Activated CD8-positive, alpha-beta memory T cell treated with anti-CD3 and anti-CD28 coated beads, Interleukin-2, amount 50 U/mL, for 24 hours (primary cell): ENCODE data around the gene COX6B1.
"Not testable (repeated sequence)": the region's sequence is repeated elsewhere in the genome, so short reads cannot be mapped to it uniquely, and the experiment has no call there.

Experiments used
- DNase-seq: peaks from one replicate; pipeline ENCODE4 v3.0.0-alpha.2; 2020; ENCODE audit errors: extremely low read depth

COX6B1 gene

GRCh38 chr19:35633727-35634440 is 14.2 kb upstream of the COX6B1 start:
- DNase-seq, result no peak

DNA sequence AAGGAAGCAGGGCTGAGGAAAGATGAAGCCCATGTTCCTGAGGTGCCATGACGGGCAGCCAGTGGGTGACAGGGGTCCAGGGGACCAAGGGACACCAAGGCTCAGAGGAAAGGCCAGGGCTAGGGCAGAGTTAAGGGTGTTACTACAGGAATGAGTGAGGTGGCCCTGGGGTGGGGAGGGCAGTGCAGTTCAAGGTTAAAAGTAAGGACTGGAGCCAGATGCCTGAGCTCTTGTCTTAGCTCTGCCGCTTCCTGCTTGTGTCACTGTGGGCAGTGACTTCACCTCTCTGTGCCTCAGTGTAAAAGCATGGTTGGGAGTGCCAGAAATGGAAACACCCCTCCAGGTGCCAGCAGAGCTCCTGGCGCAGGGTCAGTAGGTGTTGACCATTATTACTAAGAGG is 11.5 kb upstream of the COX6B1 start:
- no peak for DNase-seq

DNA sequence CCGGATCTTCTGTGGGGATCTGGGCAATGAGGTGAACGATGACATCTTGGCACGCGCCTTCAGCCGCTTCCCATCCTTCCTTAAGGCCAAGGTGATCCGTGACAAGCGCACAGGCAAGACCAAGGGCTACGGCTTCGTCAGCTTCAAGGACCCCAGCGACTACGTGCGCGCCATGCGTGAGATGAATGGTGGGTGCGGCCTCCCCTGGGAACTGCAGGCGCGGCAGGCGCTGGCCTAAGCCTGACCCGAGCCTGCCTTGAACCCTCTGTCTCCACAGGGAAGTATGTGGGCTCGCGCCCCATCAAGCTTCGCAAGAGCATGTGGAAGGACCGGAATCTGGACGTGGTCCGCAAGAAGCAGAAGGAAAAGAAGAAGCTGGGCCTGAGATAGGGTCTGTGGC is 11.0 kb upstream of the COX6B1 start:
- DNase-seq, result no peak

DNA sequence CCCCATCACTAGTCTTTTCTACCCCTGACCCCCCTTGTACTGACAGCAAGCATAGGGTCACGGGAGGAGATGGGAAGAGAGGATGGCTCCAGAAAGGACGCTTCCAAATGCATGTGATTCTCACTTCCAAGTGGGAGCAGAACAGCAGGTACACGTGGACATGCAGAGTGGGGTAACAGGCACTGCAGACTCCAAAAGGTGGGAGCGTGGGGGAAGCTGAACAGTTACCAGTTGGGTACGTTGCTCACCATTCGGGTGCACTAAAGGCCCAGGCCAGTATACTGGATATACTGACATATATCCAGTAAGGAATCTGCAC is 8.8 kb upstream of the COX6B1 start:
- DNase-seq, result no peak

DNA sequence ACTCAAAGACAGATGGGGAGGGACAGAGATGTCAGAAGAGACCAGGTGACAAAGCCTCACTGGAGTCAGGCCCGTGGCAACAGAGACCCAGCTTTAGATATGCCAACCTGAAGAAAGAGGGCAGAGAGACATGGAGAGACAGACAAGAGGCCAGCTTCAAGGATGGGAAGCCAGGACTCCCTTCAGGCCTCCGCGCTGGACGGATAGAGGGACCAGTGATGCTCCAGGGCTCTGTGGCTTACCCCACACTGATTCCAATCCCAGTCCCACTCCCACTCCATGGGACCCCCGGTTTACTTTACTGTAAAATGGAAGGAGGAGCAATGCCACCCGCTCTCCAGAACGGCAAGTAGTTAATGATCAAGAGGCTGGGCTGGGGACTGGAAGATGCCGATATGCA is 8.3 kb upstream of the COX6B1 start:
- DNase-seq, result no peak

DNA sequence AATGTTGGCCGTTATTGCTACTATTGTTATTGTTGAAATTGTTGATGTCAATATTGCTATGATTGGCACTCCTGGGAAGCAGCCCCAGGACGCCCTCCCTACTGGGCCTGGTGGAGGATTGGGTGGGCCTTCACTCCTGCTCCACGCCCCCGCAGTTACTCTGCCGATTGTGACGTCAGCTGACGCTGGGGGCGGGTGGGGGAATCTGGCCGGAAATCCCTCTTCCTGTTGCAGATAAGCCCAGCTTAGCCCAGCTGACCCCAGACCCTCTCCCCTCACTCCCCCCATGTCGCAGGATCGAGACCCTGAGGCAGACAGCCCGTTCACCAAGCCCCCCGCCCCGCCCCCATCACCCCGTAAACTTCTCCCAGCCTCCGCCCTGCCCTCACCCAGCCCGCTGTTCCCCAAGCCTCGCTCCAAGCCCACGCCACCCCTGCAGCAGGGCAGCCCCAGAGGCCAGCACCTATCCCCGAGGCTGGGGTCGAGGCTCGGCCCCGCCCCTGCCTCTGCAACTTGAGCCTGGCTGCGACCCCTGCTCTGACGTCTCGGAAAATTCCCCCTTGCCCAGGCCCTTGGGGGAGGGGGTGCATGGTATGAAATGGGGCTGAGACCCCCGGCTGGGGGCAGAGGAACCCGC is 6.5 kb upstream of the COX6B1 start, which contains the start of gene ETV2:
TSS of gene ETV2 (plus strand) at position 231 of the 637 bp plus-strand sequence. CDS start 716 bp downstream, outside the sequence.
- DNase-seq, result no peak

DNA sequence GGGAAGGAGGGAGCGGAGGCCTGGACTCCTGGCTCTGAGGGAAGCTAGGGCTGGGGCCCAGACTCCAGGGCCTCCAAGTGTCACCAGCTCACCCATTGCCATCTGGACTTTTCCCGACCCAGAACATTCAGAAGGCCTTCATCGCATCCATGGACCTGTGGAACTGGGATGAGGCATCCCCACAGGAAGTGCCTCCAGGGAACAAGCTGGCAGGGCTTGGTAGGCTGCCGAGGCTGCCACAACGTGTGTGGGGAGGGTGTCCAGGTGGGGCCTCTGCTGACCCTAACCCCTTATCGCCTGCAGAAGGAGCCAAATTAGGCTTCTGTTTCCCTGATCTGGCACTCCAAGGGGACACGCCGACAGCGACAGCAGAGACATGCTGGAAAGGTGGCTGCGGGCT is 5.8 kb upstream of the COX6B1 start:
- DNase-seq, result no peak

DNA sequence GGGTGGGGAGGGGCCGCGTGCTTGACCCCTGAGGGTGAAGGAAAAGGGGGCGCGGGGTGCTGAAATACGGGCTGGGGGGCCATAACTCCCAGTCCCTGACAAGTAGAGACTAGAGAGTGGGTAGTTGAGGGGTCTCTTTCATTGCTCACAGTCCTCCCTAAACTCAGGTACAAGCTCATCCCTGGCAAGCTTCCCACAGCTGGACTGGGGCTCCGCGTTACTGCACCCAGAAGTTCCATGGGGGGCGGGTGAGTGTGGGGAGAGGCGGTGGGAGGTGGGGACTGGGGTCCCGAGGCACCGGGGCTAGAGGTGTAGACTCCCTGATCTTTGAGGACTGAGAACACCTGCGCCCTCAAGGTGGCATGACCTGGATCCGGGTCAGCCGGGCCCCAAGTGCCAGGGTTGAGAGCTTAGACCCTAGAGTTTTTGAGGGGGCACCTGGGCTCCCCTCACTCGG is 5.3 kb upstream of the COX6B1 start:
- DNase-seq, result no peak

GRCh38 chr19:35643255-35644205 is 4.6 kb upstream of the COX6B1 start:
- peak; percentile 42 for DNase-seq

DNA sequence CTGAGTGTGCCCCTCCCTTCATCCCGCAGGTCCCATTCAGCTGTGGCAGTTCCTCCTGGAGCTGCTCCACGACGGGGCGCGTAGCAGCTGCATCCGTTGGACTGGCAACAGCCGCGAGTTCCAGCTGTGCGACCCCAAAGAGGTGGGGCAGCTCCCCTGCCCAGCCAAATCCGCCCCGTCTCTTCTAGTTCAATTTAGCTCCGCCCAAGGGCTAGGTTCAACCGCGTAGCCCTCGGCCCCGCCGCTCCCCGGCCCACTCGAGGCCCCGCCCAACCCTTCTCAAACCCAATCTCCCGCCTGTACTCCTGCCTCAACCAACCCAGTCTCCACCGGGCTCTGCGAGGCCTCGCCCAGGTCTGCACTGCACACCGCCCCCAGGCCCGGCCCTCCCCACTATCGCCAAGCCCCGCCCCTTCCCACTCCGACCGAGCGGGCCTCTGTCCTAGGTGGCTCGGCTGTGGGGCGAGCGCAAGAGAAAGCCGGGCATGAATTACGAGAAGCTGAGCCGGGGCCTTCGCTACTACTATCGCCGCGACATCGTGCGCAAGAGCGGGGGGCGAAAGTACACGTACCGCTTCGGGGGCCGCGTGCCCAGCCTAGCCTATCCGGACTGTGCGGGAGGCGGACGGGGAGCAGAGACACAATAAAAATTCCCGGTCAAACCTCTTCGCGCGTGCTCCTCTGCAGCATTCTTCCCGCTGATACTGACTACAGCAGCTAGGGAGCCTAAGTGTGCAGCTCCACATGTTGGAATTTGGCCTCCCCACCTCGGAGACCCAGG is 3.7 kb upstream of the COX6B1 start:
- DNase-seq, result peak; percentile 89

DNA sequence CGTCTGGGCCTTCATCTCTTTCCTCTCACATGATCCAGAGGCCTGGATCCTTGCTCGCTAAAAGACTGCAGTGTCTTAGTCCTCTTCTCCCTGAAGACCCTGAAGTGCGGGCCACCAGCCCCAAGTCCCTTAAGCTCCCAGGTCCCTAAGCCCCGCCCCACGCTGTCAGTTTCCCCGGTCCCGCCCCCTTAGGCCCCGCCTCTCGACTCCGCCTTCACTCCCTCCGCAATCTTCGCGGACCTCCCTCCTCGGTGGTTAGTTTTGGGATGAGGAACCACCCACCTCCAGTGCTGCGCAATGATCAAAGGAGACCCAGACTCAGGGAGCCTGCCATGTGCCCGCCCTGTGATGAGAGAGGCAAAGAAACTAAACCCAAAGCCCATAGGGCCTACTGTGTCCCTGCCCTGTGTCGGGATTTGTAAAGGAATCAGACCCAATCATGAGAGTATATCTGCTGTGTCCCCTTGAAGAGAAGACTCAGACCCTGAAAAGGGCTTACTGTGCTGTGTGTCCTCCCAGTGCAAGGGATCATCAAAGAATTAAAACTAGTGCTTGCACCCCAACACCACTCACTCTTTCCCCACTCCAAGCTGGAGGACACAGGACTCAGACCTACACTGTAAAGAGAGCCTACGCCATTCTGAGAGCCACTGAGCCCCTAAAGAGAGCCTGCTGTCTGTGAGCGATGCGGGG is 3.0 kb upstream of the COX6B1 start:
- DNase-seq, result peak; percentile 72

DNA sequence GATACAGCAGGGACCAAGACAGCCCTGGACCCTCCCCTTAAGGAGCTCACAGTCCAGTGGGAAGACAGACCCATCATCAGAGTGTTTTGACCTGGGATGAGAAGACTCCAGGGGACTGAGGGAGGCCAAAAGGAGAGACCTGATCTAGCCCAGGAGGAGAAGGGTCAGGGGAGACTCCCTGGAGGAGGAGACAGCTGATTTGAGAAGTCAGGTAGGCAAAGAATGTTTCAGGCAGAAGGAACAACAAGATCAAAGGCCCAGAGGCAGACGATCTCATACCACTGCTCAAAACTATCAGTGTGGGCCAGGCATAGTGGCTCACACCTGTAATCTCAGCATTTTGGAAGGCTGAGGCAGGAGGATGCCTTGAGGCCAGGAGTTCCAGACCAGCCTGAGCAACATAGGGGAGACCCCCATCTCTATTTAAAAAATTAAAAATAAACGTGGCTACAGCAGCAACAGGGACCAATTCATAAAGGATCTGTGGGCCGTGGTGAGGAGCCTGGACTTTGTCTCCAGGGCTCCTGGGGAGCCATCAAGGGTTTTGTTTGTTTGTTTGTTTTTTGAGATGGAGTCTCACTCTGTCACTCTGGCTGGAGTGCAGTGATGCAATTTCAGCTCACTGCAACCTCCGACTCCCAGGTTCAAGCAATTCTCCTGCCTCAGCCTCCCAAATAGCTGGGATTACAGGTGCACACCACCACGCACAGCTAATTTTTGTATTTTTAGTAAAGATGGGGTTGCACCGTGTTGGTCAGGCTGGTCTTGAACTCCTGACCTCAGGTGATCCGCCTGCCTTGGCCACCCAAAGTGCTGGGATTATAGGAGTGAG is 2.2 kb upstream of the COX6B1 start:
- no peak for DNase-seq

DNA sequence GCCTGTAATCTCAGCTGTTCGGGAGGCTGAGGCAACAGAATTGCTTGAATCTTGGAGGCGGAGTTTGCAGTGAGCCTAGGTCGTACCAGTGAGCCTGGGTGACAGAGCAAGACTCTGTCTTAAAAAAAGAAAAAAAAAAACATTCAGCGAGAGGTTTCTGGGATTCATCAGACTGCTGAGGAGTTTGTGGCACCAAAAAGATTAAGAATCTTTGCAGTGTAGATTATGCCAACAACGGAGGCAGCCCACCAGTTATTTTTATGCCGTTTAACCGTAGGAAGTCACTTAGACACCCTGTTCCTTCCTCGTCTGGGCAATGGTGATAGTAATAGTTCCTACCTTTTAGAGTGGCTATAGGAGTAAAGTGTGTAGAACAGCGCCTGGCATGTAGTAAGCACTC is 2.5 kb downstream of the COX6B1 start:
- no peak for DNase-seq

- not testable (repeated sequence) for DNase-seq
Measured at GRCh38 chr19:35654828-35655227, 6.7 kb downstream of the COX6B1 start.

DNA sequence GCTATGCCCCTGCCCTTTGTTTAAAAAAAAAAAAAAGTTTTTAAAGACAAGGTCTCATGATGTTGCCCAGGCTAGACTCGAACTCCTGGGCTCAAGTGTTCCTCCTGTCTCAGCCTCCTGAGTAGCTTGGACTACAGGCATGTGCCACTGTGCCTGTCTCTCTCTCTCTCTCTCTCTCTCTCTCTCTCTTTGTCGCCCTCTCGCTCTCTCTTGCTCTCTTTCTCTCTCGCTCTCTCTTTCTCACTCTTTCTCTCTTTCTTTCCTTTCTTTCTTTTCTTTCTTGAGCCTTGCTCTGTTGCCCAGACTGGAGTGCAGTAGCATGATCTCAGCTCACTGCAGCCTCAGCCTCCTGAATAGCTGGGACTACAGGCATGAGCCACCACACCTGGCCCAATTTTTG is 7.5 kb downstream of the COX6B1 start:
- no peak for DNase-seq

DNA sequence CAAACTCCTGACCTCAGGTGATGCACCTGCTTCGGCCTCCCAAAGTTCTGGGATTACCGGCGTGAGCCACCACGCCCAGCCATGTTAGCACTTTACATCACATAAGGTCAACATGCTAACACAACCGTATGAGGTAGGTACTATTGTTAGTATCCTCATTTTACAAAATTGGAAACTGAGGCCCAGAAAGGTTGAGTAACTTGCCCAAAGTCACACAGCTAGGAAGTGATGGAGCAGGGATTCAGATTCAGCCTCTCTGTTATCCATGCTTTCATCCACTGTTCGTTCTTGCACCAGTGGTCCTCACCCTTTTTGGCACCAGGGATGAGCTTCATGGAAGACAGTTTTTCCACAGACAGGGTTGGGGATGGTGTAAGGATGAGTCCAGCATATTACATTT is 8.6 kb downstream of the COX6B1 start:
- DNase-seq, result no peak

- DNase-seq, result no peak
Measured at GRCh38 chr19:35657904-35658700, 10.0 kb downstream of the COX6B1 start.

- no peak for DNase-seq
Measured at GRCh38 chr19:35661995-35662340, 13.8 kb downstream of the COX6B1 start.

DNA sequence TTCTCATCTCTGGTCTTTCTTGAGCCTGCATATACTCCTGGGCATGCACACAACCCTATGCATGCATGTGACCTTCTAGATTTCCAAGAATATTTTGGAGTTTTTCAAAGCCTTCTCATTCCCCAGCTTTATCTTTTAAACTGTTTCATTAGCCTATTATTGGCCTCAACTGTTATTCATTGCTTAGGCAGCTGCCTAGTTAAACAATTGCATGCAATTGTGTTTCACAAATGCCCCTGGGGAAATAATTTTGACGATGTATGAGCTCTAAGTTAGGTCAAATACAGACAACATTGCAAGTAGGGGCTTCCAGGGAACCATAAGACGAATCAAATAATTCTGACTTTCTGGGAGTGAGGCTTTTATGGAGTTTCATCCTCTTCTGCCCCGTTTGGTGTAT is 15.9 kb downstream of the COX6B1 start:
- DNase-seq, result no peak
